ENCODE results near the gene FOXN3. TPM values are rescaled to one million over a fixed set of nuclear protein-coding genes. Genes with fewer than 3 reads are reported as not detected.

FOXN3 gene
- total and polyA plus RNA-seq, 10 of the 15 experiments (the other 5 are each of a cell fraction or from before 2014, with no cell fraction given), result 4.5 to 68.9 (median 29.7) TPM

- RAD21 ChIA-PET (ENCODE audit: unreplicated experiment), result interaction anchor here (0.5 to 3.3 kb wide), 4 partner anchors 11 to 275 kb away, joined by 3 to 31 read pairs (median 6); no protein-coding TSS in a partner anchor
Observed at GRCh38 chr14:89166633-89167032, 250.4 kb downstream of the FOXN3 start.

More at GRCh38 chr14:89166633-89167032, 250.4 kb downstream of the FOXN3 start:
- in situ Hi-C loops (cut with MboI) (loop anchor here (10.0 kb wide), 1 partner anchor 258 kb away; no protein-coding TSS in a partner anchor), intact Hi-C loops (cut with micrococcal nuclease; ENCODE audit: unreplicated experiment) (no loop called here)
- Histone ChIP-seq H3K4me1 (ENCODE audit: control insufficient read depth, insufficient read depth, low read length) (peaks cover 19% of the 10 kb centered on the region), H3K36me3 (ENCODE audit: control insufficient read depth in 2 of 2, insufficient read depth in 2 of 2, low read length in 1 of 2) (peaks cover 5 to 9% of the 10 kb centered on the region in 2 experiments; a peak in 3 of 4 replicates), H3K27ac (ENCODE audit: control insufficient read depth, insufficient read depth) (peak overlapping the region; percentile 97), H4K20me1 (ENCODE audit: control insufficient read depth, insufficient read depth) (no peaks in the 10 kb centered on the region), H3K9ac (ENCODE audit: control insufficient read depth, insufficient read depth, low read length) (no peak overlapping the region), H3K9me3 (replicated peaks; ENCODE audit: control insufficient read depth, insufficient read depth, low read length) (no peaks in the 10 kb centered on the region; the same call in 1 of the 3 replicates), H2AFZ (ENCODE audit: control insufficient read depth, low read depth, low read length) (no peak overlapping the region), H3K4me3 (no peak overlapping the region), H3K79me2 (ENCODE audit: control insufficient read depth, insufficient read depth, low read length) (no peaks in the 10 kb centered on the region; the same call in 1 of the 2 replicates), H3K4me2 (ENCODE audit: control insufficient read depth, insufficient read depth) (no peak overlapping the region), H3K27me3 (replicated peaks in 1 of 2; ENCODE audit: control insufficient read depth in 2 of 2, insufficient read depth in 2 of 2, low read length in 1 of 2) (no peaks in the 10 kb centered on the region)
- DNase-seq (ENCODE audit: low read depth, low spot score) (no peak), ATAC-seq (no peak), FAIRE-seq (no peak)
- SMC1A ChIA-PET (ENCODE audit: uncharacterized antibody, unreplicated experiment), result interaction anchor here (0.6 to 4.6 kb wide), 11 partner anchors 10 to 600 kb away, joined by 3 to 36 read pairs (median 4); no protein-coding TSS in a partner anchor
- TF ChIP-seq TCF7 (IDR thresholded peaks at IDR 0.05; ENCODE audit: borderline replicate concordance) (no peak), RELA (IDR thresholded peaks at IDR 0.05; ENCODE audit: borderline replicate concordance, partially characterized antibody) (no peak), RCOR1 (conservative IDR thresholded peaks at IDR 0.05; ENCODE audit: low read depth, low read length) (no peak), TBL1XR1 (IDR thresholded peaks at IDR 0.05; ENCODE audit: low read depth, low read length) (no peak), SP1 (IDR thresholded peaks at IDR 0.05; ENCODE audit: low read depth, low read length) (no peak), EGR1 (IDR thresholded peaks at IDR 0.05; ENCODE audit: borderline replicate concordance in 1 of 2, low read depth in 2 of 2, low read length in 2 of 2) (no peak), CREB1 (IDR thresholded peaks at IDR 0.05; ENCODE audit: low read depth) (no peak), BMI1 (IDR thresholded peaks at IDR 0.05; ENCODE audit: borderline replicate concordance) (no peak), SIN3A (IDR thresholded peaks at IDR 0.05; ENCODE audit: low read depth, low read length) (no peak), ZNF622 (IDR thresholded peaks at IDR 0.05) (no peak), FOS (IDR thresholded peaks at IDR 0.05; ENCODE audit: borderline replicate concordance, extremely low read depth, insufficient read length) (no peak), JUND (IDR thresholded peaks at IDR 0.05; ENCODE audit: low read depth, low read length) (no peak), CHD4 (IDR thresholded peaks at IDR 0.05) (no peak), CBFB (IDR thresholded peaks at IDR 0.05; ENCODE audit: low read depth) (no peak), PML (IDR thresholded peaks at IDR 0.05; ENCODE audit: low read length) (no peak), GATAD2B (conservative IDR thresholded peaks at IDR 0.05; ENCODE audit: low read depth) (no peak), IRF5 (IDR thresholded peaks at IDR 0.05; ENCODE audit: borderline replicate concordance) (no peak)
- TF ChIP-seq, protein P1, sequence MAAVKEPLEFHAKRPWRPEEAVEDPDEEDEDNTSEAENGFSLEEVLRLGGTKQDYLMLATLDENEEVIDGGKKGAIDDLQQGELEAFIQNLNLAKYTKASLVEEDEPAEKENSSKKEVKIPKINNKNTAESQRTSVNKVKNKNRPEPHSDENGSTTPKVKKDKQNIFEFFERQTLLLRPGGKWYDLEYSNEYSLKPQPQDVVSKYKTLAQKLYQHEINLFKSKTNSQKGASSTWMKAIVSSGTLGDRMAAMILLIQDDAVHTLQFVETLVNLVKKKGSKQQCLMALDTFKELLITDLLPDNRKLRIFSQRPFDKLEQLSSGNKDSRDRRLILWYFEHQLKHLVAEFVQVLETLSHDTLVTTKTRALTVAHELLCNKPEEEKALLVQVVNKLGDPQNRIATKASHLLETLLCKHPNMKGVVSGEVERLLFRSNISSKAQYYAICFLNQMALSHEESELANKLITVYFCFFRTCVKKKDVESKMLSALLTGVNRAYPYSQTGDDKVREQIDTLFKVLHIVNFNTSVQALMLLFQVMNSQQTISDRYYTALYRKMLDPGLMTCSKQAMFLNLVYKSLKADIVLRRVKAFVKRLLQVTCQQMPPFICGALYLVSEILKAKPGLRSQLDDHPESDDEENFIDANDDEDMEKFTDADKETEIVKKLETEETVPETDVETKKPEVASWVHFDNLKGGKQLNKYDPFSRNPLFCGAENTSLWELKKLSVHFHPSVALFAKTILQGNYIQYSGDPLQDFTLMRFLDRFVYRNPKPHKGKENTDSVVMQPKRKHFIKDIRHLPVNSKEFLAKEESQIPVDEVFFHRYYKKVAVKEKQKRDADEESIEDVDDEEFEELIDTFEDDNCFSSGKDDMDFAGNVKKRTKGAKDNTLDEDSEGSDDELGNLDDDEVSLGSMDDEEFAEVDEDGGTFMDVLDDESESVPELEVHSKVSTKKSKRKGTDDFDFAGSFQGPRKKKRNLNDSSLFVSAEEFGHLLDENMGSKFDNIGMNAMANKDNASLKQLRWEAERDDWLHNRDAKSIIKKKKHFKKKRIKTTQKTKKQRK (IDR thresholded peaks at IDR 0.05; ENCODE audit: low read depth, low read length), result no peak
- TF ChIP-seq, protein P2, sequence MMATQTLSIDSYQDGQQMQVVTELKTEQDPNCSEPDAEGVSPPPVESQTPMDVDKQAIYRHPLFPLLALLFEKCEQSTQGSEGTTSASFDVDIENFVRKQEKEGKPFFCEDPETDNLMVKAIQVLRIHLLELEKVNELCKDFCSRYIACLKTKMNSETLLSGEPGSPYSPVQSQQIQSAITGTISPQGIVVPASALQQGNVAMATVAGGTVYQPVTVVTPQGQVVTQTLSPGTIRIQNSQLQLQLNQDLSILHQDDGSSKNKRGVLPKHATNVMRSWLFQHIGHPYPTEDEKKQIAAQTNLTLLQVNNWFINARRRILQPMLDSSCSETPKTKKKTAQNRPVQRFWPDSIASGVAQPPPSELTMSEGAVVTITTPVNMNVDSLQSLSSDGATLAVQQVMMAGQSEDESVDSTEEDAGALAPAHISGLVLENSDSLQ (IDR thresholded peaks at IDR 0.05), result no peak
- BruUV-seq (replicated peaks), result no TSS peak
- CTCF ChIA-PET, result interaction anchor here (1.4 to 3.8 kb wide), 3 partner anchors 11 to 264 kb away, joined by 4 to 31 read pairs (median 6); no protein-coding TSS in a partner anchor
- POLR2A ChIA-PET, result interaction anchor here (0.6 to 0.8 kb wide), 2 partner anchors 88 to 250 kb away, joined by 3 read pairs; no protein-coding TSS in a partner anchor
- 84% methylated on average over 4 of the region's 4 CpGs for WGBS (ENCODE audit: insufficient coverage, insufficient replicate concordance, low lambda C conversion rate, missing lambda C conversion rate)
